Hypothalamus (tissue), 51 donors: Measurements from ENCODE around the gene PERCC1.

Experiments used
- DNase-seq, 51 donors: peaks; one replicate each; lab custom pipeline; 2025; lab: John Stamatoyannopoulos, UW

Gene PERCC1

DNA sequence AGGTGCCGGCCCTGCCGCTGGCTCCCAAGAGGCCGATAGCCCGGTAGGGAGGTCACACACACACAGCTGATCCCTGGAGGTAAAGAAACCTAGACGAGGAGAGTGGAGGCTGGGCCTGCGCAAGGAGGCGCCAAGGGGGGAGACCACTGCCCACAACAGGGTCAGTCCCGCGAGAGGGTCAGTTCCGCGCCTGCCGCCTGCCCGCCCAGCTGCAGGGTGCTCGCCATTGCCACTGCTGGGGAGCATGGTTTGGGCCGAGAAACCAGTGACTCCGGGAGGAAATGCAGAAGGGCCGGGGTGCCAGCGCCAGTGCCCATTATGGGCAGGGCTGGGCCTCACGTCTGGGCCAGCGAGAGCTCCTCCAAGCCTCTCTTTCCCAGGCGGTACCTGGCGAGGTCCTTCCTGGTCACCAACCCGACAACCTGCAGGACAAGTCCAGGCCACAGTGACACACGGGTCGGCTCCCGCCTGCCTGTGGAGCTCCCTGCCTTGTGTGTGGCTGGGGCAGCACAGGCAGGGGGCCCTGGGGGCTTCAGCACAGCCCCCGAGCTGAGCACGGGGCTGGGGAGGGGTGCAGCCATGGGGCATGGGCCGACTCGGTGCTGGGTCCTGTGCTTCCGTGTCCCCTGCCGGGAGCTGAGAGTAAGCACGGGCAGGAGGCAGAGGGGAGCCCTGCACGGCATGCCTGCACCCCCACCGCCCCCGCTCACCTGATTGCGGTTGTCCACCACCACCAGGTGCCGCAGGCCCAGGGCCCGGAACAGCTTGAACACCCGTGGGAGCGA, 15.6 kb downstream of the PERCC1 start:
- DNase-seq, result no peak

DNA sequence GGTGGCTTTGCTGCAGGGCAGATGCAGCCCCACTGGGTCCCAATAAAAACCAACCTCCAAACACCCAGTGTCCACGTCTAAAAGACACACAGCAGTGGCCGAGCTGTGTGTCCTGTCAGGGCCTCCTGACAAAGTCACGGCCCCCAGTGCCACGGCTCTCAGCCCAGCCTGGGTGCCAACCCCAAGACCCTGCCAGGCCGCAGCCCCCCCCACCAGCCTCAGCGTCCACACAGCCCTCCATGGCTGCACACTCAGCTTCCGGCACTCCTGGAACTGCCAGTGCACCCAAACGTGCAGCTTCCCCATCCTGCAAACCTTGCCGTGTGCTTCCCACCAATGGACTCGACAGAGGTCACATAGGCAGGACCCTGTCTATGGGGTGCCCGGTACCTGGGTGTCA, 17.1 kb downstream of the PERCC1 start:
- DNase-seq, result no peak

GRCh38 chr16:1448536-1449116, 17.7 kb downstream of the PERCC1 start:
- DNase-seq, result no peak

DNA sequence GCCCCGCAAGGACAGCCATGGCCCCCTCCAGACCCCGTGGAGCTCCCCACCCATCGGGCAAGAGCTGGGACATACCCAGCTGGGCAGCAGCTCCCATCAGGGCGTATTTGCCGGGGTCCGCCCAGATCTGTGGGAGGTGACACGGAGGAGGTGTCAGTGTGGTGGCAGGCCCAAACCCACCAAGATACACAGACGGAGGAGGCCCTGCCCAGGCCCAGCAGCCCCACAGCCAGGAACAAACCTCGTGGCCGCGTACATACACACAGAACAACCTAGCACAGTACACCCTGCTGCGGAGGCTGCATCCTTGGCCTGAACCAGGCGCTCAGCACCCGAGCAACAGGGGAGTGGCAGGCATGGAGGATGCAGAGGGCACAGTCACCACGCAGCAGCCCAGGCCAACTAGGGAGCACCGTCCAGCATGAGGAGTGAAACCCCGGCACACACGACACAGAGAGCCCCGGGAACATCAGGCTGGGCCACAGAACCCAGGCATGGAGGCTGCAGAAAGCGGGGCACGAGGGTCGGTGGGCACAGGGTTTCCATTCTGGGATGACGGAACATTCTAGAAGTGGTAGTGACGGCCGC, 18.4 kb downstream of the PERCC1 start:
- DNase-seq, result no peak

DNA sequence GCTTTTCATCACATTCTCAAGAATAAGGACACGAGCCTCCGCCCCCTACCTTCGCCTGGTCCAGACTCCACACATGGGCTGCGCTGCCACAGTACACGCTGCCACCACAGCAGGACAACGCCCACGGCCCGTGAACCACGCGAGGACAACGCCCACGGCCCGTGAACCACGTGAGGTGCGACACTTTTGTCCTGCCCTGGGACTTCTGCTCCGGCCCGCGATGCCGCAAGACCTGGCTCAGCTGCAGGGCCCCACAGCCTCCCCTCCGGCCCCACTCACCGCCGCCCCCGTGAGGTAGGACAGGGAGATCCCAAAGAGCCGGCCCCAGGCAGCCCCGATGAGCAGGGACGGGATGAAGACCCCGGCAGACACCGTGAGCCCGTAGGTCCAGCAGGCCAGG, 19.3 kb downstream of the PERCC1 start:
- DNase-seq, result peak in 1 of 51 donors; percentile 14

DNA sequence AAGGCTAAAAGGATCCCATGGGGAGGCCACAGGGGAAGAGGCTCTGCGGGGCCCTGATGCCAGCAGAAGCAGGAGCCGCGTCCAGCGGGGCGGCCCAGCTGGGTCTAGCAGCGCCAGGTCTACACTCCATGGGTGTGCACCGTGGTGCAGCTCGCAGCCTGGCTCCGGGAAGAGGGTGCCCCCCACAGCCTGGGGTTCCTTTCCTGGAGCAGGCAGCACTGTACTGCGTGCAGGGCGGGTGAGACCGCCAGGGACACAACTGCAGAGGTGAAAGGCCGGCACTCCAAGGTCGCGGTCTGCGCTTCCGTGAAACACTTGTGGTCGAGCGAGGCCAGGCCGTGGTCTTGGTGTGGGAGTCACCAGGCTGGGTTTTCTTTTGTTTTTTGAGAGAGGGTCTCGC, 20.0 kb downstream of the PERCC1 start:
- no peak for DNase-seq

DNA sequence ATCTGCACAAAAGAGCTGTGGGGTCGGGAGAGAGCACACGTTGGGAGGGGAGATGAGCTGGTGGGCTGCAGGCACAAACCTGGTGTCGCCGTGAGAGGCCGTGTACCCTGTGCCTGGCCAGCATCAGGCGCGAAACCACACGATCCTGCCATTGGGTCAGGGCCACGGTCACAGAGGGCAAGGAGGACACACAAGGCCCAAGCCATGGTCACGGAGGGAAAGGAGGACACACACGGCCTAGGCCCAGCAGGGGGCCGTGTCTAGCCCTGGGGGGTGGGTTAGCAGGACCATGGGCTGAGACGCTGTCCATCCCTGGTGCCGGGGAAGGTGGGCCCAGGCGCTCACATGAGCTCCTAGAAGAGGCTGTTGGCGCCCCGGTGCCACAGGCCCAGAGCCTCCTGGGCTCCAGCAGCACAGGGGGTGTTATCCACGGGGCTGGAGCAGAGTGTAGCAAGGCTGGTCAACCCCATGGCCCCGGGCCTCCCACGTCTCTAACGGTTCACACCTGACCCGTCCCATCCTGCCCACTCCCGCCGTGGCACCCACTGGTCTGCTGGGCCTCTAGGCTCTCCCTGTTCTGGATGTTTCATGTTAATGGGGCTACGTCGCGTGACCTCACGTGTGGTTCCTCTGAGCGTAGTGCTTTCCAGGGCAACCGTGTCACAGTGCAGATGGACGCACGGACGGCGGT, 21.0 kb downstream of the PERCC1 start:
- no peak for DNase-seq

- DNase-seq, result no peak
These were observed 21.7 kb downstream of the PERCC1 start for GRCh38 chr16:1452530-1452929.

- DNase-seq, result no peak
These were observed 22.4 kb downstream of the PERCC1 start for GRCh38 chr16:1453316-1453715.

DNA sequence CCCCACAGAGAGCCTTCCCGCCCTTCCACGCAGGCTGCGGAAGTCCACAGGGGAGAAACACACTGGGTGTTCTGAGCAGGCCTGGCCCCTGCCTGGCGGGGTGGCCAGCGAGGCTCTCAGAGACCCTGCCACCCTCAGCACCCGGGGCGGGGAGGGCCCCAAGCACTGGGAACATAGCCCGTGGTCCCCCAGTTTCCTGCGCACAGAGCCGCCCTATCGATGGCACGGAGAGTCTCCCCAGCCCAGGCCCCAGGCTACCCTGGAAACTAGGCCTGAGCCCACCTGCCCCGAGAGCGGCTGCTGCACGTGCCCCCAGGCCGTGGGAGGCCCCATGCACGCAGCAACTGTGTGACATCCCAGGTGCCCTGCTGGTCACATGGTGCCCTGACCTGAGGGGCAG, 23.7 kb downstream of the PERCC1 start:
- no peak for DNase-seq

GRCh38 chr16:1455190-1456171, 24.6 kb downstream of the PERCC1 start:
- DNase-seq, result no peak

GRCh38 chr16:1456951-1457350, 26.1 kb downstream of the PERCC1 start:
- DNase-seq, result no peak

- no peak for DNase-seq
These were observed 26.8 kb downstream of the PERCC1 start for GRCh38 chr16:1457489-1458245.

- DNase-seq, result peak in 1 of 51 donors; percentile 49
These were observed 27.6 kb downstream of the PERCC1 start for GRCh38 chr16:1458336-1458976.

- no peak for DNase-seq
These were observed 28.1 kb downstream of the PERCC1 start for GRCh38 chr16:1458977-1459341.

DNA sequence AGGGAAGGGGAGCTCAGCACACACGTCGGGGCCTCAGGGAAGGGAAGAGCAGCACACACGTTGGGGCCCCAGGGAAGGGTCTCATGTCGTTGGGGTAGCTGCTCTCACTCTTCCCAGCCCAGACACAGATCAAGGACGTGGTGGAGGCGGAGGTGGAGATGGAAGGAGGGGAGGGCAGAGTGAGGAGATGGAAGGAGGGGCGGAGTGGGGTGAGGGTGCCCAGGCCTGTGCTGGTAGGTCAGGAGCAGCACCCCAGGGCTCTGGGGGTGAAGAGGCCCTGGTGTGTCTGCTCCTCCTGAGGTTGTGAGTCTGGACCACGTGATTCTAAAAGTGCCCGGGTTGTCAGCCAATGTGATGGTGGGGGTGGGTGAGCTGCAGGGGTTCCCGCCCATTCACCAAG, 29.1 kb downstream of the PERCC1 start:
- DNase-seq, result no peak

DNA sequence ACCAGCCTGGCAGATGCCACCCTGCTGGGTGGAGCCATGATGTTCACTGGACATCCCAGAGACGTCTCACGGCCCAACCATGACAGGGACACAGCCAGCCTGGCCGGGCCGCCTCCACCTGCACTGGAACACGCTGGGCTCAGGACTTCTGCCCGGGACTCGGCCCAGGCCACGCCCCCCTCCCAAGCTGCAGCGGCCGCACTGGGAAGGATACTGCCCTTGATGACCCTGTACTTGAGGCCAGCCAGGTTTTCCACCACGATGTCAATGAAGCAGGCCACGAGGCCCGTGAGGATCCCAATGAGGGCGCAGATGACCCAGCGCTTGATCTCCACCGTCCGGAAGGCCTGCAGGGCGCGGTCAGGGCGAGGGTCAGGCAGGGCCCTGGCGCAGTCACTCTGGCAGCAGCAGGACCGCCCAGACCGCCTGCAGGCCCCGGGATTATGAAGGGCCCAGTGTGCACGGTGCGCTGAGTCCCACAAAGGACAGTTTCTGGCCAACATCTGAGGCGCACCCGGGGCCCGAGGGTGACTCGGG, 29.8 kb downstream of the PERCC1 start:
- no peak for DNase-seq

DNA sequence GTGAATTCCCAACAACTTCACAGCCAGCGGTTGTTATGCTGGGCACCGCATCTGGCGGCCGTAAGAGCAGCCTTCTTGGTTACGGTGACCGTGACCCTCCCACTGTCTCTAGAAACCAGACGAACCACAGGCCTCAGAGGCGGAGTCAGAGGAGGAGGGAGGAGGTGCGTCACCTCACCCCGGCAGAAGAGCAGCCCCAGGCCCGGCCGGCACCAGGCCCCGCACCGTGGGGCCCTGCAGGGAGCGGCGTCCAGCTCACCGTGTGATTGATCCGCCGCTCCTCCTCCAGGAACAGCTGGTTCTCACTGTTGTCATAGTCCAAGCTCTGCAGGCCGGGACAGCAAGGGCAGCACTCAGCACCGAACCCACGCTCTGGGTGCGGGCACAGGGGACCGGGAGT, 30.3 kb downstream of the PERCC1 start:
- DNase-seq, result no peak
